Measurements from ENCODE around the gene C16orf90. TPM values are rescaled to one million over a fixed set of nuclear protein-coding genes. Genes with fewer than 3 reads are reported as not detected.

C16orf90 gene
- total and polyA plus RNA-seq, 2 donors (not counting 1 experiment from before 2014, with no cell fraction given) = not detected

DNA sequence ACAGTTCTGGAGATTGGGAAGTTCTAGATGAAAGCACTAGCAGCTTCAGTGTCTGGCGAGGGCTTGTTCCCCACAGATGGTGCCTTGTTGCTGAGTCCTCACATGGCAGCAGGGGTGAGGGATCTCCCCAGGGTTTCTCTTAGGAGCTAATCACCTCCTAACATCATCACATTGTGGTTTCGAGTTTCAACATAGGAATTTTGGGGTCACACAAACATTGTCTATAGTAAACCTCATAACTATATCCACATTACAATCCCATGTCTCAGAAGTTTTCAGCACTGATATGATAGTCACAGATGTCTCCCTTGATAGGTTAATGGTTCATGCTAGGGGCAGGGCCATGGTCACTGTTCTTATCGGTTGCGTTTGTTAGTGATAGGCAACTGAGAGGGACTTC lies 19.3 kb upstream of the C16orf90 start:
- Mint-ChIP-seq H3K4me1 (no peaks in the 10 kb centered on the region), H3K27ac (no peak overlapping the region), H3K27me3 (no peaks in the 10 kb centered on the region), H3K9me3 (ENCODE audit: insufficient read depth) (no peaks in the 10 kb centered on the region), H3K4me3 (no peak overlapping the region)
- Histone ChIP-seq H3K9me3 (ENCODE audit: control extremely low read depth in 1 of 3, control insufficient read depth in 2 of 3, insufficient read depth in 1 of 3, low read length in 2 of 3) (no peaks in the 10 kb centered on the region), H3K4me2 (replicated peaks; ENCODE audit: low read depth, low read length, poor library complexity, severe bottlenecking) (no peak overlapping the region), H3K36me3 (replicated peaks in 1 of 2; ENCODE audit: control extremely low read depth in 1 of 2, control insufficient read depth in 1 of 2, extremely low read depth in 1 of 2, insufficient read depth in 2 of 2, low read length in 1 of 2) (peaks cover 0 to 17% of the 10 kb centered on the region in 2 experiments), H3K27ac (ENCODE audit: low read length in 2 of 2) (no peak overlapping the region), H3K4me3 (ENCODE audit: control extremely low read depth in 1 of 5, extremely low read depth in 1 of 5, insufficient read depth in 1 of 5, low read depth in 2 of 5, low read length in 4 of 5) (no peak overlapping the region), H3K9ac (ENCODE audit: low read length) (no peak overlapping the region), H2AFZ (ENCODE audit: insufficient read depth, low read depth, low read length, poor library complexity, severe bottlenecking) (no peak overlapping the region), H3K79me2 (ENCODE audit: control insufficient read depth, insufficient read depth, low read length) (no peaks in the 10 kb centered on the region), H4K20me1 (ENCODE audit: control insufficient read depth, insufficient read depth, low read length, poor library complexity, severe bottlenecking) (no peaks in the 10 kb centered on the region), H3K4me1 (ENCODE audit: control insufficient read depth in 2 of 2, insufficient read depth in 2 of 2, low read length in 2 of 2) (no peaks in the 10 kb centered on the region), H3K27me3 (replicated peaks in 1 of 4; ENCODE audit: control extremely low read depth in 1 of 4, control insufficient read depth in 3 of 4, insufficient read depth in 4 of 4, low read length in 3 of 4) (no peaks in the 10 kb centered on the region)
- 100% methylated on average over 2 of the region's 4 CpGs for WGBS (ENCODE audit: insufficient coverage)
- ATAC-seq (ENCODE audit: low read depth) (no peak), DNase-seq (no peak)
- ChIA-PET CTCF (no interaction called here), POLR2A (no interaction called here)
- intact Hi-C loops (cut with micrococcal nuclease) = no loop called here
- TF ChIP-seq EZH2 (IDR thresholded peaks at IDR 0.05; ENCODE audit: borderline replicate concordance, insufficient read depth, low read depth, low read length, poor library complexity, severe bottlenecking) = no peak
- TF ChIP-seq, protein P1, sequence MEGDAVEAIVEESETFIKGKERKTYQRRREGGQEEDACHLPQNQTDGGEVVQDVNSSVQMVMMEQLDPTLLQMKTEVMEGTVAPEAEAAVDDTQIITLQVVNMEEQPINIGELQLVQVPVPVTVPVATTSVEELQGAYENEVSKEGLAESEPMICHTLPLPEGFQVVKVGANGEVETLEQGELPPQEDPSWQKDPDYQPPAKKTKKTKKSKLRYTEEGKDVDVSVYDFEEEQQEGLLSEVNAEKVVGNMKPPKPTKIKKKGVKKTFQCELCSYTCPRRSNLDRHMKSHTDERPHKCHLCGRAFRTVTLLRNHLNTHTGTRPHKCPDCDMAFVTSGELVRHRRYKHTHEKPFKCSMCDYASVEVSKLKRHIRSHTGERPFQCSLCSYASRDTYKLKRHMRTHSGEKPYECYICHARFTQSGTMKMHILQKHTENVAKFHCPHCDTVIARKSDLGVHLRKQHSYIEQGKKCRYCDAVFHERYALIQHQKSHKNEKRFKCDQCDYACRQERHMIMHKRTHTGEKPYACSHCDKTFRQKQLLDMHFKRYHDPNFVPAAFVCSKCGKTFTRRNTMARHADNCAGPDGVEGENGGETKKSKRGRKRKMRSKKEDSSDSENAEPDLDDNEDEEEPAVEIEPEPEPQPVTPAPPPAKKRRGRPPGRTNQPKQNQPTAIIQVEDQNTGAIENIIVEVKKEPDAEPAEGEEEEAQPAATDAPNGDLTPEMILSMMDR (IDR thresholded peaks at IDR 0.05) = no peak

- ATAC-seq (ENCODE audit: low read depth) = no peak
- H4K20me1 ChIP-seq (ENCODE audit: control insufficient read depth, insufficient read depth, low read length, poor library complexity, severe bottlenecking) = no peaks in the 10 kb centered on the region
- Mint-ChIP-seq H3K27me3 (no peaks in the 10 kb centered on the region), H3K27ac (no peak overlapping the region), H3K9me3 (ENCODE audit: insufficient read depth) (no peaks in the 10 kb centered on the region), H3K4me1 (no peaks in the 10 kb centered on the region), H3K4me3 (no peak overlapping the region)
- no peaks in the 10 kb centered on the region for H3K27me3 ChIP-seq (replicated peaks in 1 of 4; ENCODE audit: control extremely low read depth in 1 of 4, control insufficient read depth in 3 of 4, insufficient read depth in 4 of 4, low read length in 3 of 4)
- no peaks in the 10 kb centered on the region for H3K4me1 ChIP-seq (ENCODE audit: control insufficient read depth in 2 of 2, insufficient read depth in 2 of 2, low read length in 2 of 2)
- DNase-seq = no peak
- no peaks in the 10 kb centered on the region for H3K9me3 ChIP-seq (ENCODE audit: control extremely low read depth in 1 of 3, control insufficient read depth in 2 of 3, insufficient read depth in 1 of 3, low read length in 2 of 3)
- H2AFZ ChIP-seq (ENCODE audit: insufficient read depth, low read depth, low read length, poor library complexity, severe bottlenecking) = no peak overlapping the region
- no peak overlapping the region for H3K4me2 ChIP-seq (replicated peaks; ENCODE audit: low read depth, low read length, poor library complexity, severe bottlenecking)
- peaks cover 0 to 17% of the 10 kb centered on the region in 2 experiments for H3K36me3 ChIP-seq (replicated peaks in 1 of 2; ENCODE audit: control extremely low read depth in 1 of 2, control insufficient read depth in 1 of 2, extremely low read depth in 1 of 2, insufficient read depth in 2 of 2, low read length in 1 of 2)
- WGBS (ENCODE audit: insufficient coverage) = 99% methylated on average over 7 of the region's 7 CpGs
- intact Hi-C loops (cut with micrococcal nuclease) = no loop called here
- TF ChIP-seq EZH2 (IDR thresholded peaks at IDR 0.05; ENCODE audit: borderline replicate concordance, insufficient read depth, low read depth, low read length, poor library complexity, severe bottlenecking) = no peak
- TF ChIP-seq, protein P1 (IDR thresholded peaks at IDR 0.05) = no peak
- H3K79me2 ChIP-seq (ENCODE audit: control insufficient read depth, insufficient read depth, low read length) = no peaks in the 10 kb centered on the region
- CTCF ChIA-PET = interaction anchor here (2.1 kb wide), 1 partner anchor 13 kb away, joined by 8 read pairs; no protein-coding TSS in a partner anchor
- H3K9ac ChIP-seq (ENCODE audit: low read length) = no peak overlapping the region
- POLR2A ChIA-PET = no interaction called here
- H3K27ac ChIP-seq (ENCODE audit: low read length in 2 of 2) = no peak overlapping the region
- no peak overlapping the region for H3K4me3 ChIP-seq (ENCODE audit: control extremely low read depth in 1 of 5, extremely low read depth in 1 of 5, insufficient read depth in 1 of 5, low read depth in 2 of 5, low read length in 4 of 5)
These were observed 18.7 kb upstream of the C16orf90 start for GRCh38 chr16:3513892-3514583.

Measured in B cell (primary cell).